Fibroblast of the aortic adventitia (primary cell): Measurements from ENCODE around the gene GRIA4. TPM values are rescaled to one million over a fixed set of nuclear protein-coding genes. Genes with fewer than 3 reads are reported as not detected.
"Not testable (repeated sequence)": the region's sequence is repeated elsewhere in the genome, so short reads cannot be mapped to it uniquely, and the experiment has no call there.

ENCODE experiments used
- DNase-seq: peaks from one replicate; pipeline ENCODE4 v3.0.0-alpha.2; 2010; ENCODE audit warnings: low read depth
- H3K4me3 ChIP-seq: 2 replicates; pipeline ENCODE4 v1.5.1; 2011; ENCODE audit warnings: low read depth, mild to moderate bottlenecking, control low read depth, low read length, moderate library complexity
- total RNA-seq: library from RNA; depleted of rRNA; stranded (reverse); fragments of >200 nt; gene quantifications from 2 replicates; pipeline ENCODE4 v1.2.3, GENCODE V29; 2012; ENCODE audit warnings: low replicate concordance
- TF ChIP-seq, protein P1 (sequence below): IDR thresholded peaks from 2 replicates; pipeline ENCODE4 v1.5.1; 2011; ENCODE audit warnings: mild to moderate bottlenecking, low read length, control low read depth, inconsistent platforms; ENCODE audit not compliant: insufficient read depth

The GRIA4 gene
- total RNA-seq, 1 donor = under 0.01 TPM

GRCh38 chr11:105741488-105742020 lies 131.7 kb downstream of the GRIA4 start:
- no peak overlapping the region for H3K4me3 ChIP-seq
- TF ChIP-seq, protein P1, sequence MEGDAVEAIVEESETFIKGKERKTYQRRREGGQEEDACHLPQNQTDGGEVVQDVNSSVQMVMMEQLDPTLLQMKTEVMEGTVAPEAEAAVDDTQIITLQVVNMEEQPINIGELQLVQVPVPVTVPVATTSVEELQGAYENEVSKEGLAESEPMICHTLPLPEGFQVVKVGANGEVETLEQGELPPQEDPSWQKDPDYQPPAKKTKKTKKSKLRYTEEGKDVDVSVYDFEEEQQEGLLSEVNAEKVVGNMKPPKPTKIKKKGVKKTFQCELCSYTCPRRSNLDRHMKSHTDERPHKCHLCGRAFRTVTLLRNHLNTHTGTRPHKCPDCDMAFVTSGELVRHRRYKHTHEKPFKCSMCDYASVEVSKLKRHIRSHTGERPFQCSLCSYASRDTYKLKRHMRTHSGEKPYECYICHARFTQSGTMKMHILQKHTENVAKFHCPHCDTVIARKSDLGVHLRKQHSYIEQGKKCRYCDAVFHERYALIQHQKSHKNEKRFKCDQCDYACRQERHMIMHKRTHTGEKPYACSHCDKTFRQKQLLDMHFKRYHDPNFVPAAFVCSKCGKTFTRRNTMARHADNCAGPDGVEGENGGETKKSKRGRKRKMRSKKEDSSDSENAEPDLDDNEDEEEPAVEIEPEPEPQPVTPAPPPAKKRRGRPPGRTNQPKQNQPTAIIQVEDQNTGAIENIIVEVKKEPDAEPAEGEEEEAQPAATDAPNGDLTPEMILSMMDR = no peak
- DNase-seq = no peak

DNA sequence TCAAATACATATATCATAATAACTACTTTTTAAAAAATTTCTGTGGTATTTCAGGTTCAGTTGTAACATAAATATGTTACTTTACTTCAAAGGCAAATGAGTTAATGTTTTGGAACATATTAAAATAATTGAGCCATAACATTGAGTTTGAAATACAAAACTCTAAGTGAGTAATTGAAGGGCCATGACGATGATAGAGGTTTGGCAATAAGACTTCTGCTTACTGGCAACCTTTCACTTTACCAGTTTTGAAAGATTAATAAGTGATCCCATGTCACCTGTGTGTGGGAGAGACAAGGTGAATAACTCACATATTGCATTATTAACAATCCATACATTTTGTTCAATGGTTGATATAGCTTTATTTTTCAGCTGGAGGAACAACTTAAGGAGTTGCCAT lies 144.4 kb downstream of the GRIA4 start:
- TF ChIP-seq, protein P1 = no peak
- H3K4me3 ChIP-seq = no peak overlapping the region
- DNase-seq = no peak

GRCh38 chr11:105754716-105755115 lies 144.8 kb downstream of the GRIA4 start:
- TF ChIP-seq, protein P1 = no peak
- no peak for DNase-seq
- no peak overlapping the region for H3K4me3 ChIP-seq

DNA sequence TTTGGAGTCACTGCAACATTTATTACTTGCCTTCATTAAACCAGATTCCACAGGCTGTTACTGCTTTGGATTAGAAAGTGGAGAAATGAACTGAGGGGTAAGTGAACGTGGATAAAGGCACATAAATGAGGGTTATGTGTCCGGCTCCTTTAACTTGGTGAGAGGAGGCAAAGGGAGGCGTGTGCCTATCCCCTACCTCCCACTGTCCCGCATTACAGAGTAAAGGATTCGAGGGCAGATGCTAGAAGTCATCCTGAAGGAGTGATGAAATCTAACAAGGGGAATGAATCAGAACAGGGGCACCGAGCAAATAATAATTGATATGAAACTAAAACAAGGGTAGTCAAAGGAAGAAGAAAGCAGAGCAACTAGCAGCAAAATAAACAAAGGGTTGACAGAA lies 147.2 kb downstream of the GRIA4 start:
- TF ChIP-seq, protein P1 = no peak
- H3K4me3 ChIP-seq = no peak overlapping the region
- DNase-seq = no peak

DNA sequence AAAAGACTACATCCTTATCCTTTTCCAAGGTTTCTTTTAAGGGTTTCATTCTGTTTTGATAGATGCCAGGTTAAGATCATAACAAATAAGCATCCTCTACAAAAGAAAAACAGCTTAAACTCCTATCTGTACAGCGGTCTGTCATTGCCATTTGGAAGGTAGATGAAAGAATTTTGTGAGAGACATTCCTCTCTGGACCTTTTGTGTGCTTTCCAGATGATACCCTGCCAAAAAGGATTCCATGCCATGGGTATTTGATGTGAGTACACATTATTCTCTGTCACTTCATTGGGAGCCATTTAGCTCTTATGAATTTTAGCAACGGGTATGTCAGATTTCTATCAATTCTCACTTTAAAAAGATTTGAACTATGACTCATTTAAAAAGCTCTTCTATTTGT lies 153.7 kb downstream of the GRIA4 start:
- TF ChIP-seq, protein P1 = no peak
- DNase-seq = no peak
- H3K4me3 ChIP-seq = no peak overlapping the region

GRCh38 chr11:105767931-105768330 lies 158.1 kb downstream of the GRIA4 start:
- DNase-seq = no peak
- TF ChIP-seq, protein P1 = no peak
- no peak overlapping the region for H3K4me3 ChIP-seq

DNA sequence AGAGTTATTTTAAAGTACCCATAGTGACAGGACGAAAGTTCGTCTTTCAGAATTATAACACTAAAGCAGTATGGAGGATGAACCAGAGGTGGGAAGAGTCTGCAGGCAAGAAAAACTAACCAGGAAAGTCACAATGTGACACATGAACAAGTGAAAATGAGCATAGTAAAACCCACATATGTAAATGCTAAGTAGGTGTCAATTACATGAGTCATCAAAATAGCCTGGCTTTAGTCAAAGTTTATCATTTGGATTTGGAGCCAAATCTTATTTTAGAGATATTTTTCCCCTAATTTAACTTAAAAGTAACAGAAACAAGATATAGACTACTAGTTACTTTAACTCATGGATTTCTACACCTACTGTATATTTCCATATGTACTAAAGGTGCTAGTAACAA lies 159.8 kb downstream of the GRIA4 start:
- TF ChIP-seq, protein P1 = no peak
- no peak overlapping the region for H3K4me3 ChIP-seq
- no peak for DNase-seq

GRCh38 chr11:105773452-105773851 lies 163.6 kb downstream of the GRIA4 start:
- DNase-seq, H3K4me3 ChIP-seq: not testable (repeated sequence)
